K562 treated with DMSO at 1 percent for 24 hours (cell line): ENCODE data around the gene NFATC2IP. TPM values are rescaled to one million over a fixed set of nuclear protein-coding genes. Genes with fewer than 3 reads are reported as not detected.

Experiments used
- total RNA-seq: library from RNA; unstranded; fragments of 300-600 nt; gene quantifications from 2 replicates; pipeline ENCODE4 v1.2.3, GENCODE V29; 2022; ENCODE audit warnings: low read depth; ENCODE audit not compliant: insufficient read depth

Gene NFATC2IP
- 23.1 and 24.2 TPM in 2 replicates for total RNA-seq

GRCh38 chr16:28950648-28951409, at the start of gene NFATC2IP:
TSS of gene NFATC2IP (plus strand) at chr16:28950937. CDS start at chr16:28951012, 75 bp downstream.

GRCh38 chr16:28924762-28925385, 25.9 kb upstream of the NFATC2IP start, which contains the start of gene RABEP2:
TSS of gene RABEP2 (minus strand) at chr16:28925238. CDS start at chr16:28925163, 75 bp downstream.

GRCh38 chr16:28931801-28932225, 18.9 kb upstream of the NFATC2IP start, which contains the start of gene CD19:
TSS of gene CD19 (plus strand) at chr16:28931971. CDS start at chr16:28932001, 30 bp downstream.

GRCh38 chr16:28974437-28975157, 23.9 kb downstream of the NFATC2IP start, which contains the start of gene SPNS1:
TSS of gene SPNS1 (plus strand) at chr16:28974778. CDS start at chr16:28975152, 374 bp downstream.

GRCh38 chr16:28984619-28985135, 33.9 kb downstream of the NFATC2IP start, which contains the start of gene LAT:
TSS of gene LAT (plus strand) at chr16:28985052. CDS start at chr16:28985418, 366 bp downstream.

Other genes starting within 250 kb of the NFATC2IP start
- gene EIF3C, start 239.5 kb upstream of the NFATC2IP start, total RNA-seq = 271 and 279 TPM in 2 replicates
- gene NPIPB9, start 199.2 kb upstream of the NFATC2IP start, total RNA-seq = 0.22 TPM in 1 of 2 replicates, not detected in the other
- gene ATXN2L, start 127.9 kb upstream of the NFATC2IP start, total RNA-seq = 275 and 280 TPM in 2 replicates
- gene TUFM, start 104.6 kb upstream of the NFATC2IP start, total RNA-seq = 261 and 292 TPM in 2 replicates
- 56.6 and 57.2 TPM in 2 replicates for gene SH2B1, start 87.1 kb upstream of the NFATC2IP start, total RNA-seq
- gene ATP2A1, start 72.4 kb upstream of the NFATC2IP start, total RNA-seq = 4.1 and 5.6 TPM in 2 replicates
- 33.5 and 36.2 TPM in 2 replicates for gene RABEP2, start 25.7 kb upstream of the NFATC2IP start, total RNA-seq
- gene CD19, start 19.0 kb upstream of the NFATC2IP start, total RNA-seq = 6.9 and 10.8 TPM in 2 replicates
- 107 TPM in 2 replicates for gene SPNS1, start 23.8 kb downstream of the NFATC2IP start, total RNA-seq
- 1.9 and 2.1 TPM in 2 replicates for gene LAT, start 34.1 kb downstream of the NFATC2IP start, total RNA-seq